ENCODE results near the gene CSHL1. TPM values are rescaled to one million over a fixed set of nuclear protein-coding genes. Genes with fewer than 3 reads are reported as not detected.
A peak's percentile ranks its signal among the peaks of the same experiment; 100 is the strongest.

Gene CSHL1
- total RNA-seq, 4 donors from 2014 or later = not detected

- no peak for DNase-seq
- no peaks in the 10 kb centered on the region for H3K36me3 ChIP-seq
- H3K27ac ChIP-seq = no peak overlapping the region
- no peak overlapping the region for H3K4me3 ChIP-seq
- peaks cover 0 to 11% (median 2%) of the 10 kb centered on the region in 4 donors for H3K4me1 ChIP-seq
- H3K27me3 ChIP-seq = no peaks in the 10 kb centered on the region
- H3K9me3 ChIP-seq = no peaks in the 10 kb centered on the region
- TF ChIP-seq, protein P1, sequence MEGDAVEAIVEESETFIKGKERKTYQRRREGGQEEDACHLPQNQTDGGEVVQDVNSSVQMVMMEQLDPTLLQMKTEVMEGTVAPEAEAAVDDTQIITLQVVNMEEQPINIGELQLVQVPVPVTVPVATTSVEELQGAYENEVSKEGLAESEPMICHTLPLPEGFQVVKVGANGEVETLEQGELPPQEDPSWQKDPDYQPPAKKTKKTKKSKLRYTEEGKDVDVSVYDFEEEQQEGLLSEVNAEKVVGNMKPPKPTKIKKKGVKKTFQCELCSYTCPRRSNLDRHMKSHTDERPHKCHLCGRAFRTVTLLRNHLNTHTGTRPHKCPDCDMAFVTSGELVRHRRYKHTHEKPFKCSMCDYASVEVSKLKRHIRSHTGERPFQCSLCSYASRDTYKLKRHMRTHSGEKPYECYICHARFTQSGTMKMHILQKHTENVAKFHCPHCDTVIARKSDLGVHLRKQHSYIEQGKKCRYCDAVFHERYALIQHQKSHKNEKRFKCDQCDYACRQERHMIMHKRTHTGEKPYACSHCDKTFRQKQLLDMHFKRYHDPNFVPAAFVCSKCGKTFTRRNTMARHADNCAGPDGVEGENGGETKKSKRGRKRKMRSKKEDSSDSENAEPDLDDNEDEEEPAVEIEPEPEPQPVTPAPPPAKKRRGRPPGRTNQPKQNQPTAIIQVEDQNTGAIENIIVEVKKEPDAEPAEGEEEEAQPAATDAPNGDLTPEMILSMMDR (IDR thresholded peaks at IDR 0.05) = no peak
- no peak for TF ChIP-seq POLR2A (IDR thresholded peaks at IDR 0.05)
Measured at GRCh38 chr17:63955232-63955631, 44.2 kb upstream of the CSHL1 start.

GRCh38 chr17:63954402-63955063 is 43.5 kb upstream of the CSHL1 start:
- peak overlapping the region in 1 of 4 donors; percentile 68 for H3K27ac ChIP-seq
- no peaks in the 10 kb centered on the region for H3K27me3 ChIP-seq
- TF ChIP-seq, protein P1 (IDR thresholded peaks at IDR 0.05) = no peak
- TF ChIP-seq POLR2A (IDR thresholded peaks at IDR 0.05) = no peak
- no peaks in the 10 kb centered on the region for H3K9me3 ChIP-seq
- H3K36me3 ChIP-seq = no peaks in the 10 kb centered on the region
- DNase-seq = peak in 2 of 3 donors; percentile 78 to 79
- H3K4me1 ChIP-seq = peaks cover 0 to 11% (median 2%) of the 10 kb centered on the region in 4 donors
- no peak overlapping the region for H3K4me3 ChIP-seq

- Histone ChIP-seq H3K4me3 (no peak overlapping the region), H3K27ac (no peak overlapping the region), H3K27me3 (no peaks in the 10 kb centered on the region), H3K9me3 (no peaks in the 10 kb centered on the region), H3K36me3 (no peaks in the 10 kb centered on the region), H3K4me1 (peaks cover 0 to 13% (median 6%) of the 10 kb centered on the region in 4 donors)
- TF ChIP-seq POLR2A (IDR thresholded peaks at IDR 0.05) = no peak
- TF ChIP-seq, protein P1 (IDR thresholded peaks at IDR 0.05) = peak; percentile 28 to 66 (median 54)
- DNase-seq = peak; percentile 70 to 89 (median 85)
Measured at GRCh38 chr17:63950940-63951907, 40.2 kb upstream of the CSHL1 start.

DNA sequence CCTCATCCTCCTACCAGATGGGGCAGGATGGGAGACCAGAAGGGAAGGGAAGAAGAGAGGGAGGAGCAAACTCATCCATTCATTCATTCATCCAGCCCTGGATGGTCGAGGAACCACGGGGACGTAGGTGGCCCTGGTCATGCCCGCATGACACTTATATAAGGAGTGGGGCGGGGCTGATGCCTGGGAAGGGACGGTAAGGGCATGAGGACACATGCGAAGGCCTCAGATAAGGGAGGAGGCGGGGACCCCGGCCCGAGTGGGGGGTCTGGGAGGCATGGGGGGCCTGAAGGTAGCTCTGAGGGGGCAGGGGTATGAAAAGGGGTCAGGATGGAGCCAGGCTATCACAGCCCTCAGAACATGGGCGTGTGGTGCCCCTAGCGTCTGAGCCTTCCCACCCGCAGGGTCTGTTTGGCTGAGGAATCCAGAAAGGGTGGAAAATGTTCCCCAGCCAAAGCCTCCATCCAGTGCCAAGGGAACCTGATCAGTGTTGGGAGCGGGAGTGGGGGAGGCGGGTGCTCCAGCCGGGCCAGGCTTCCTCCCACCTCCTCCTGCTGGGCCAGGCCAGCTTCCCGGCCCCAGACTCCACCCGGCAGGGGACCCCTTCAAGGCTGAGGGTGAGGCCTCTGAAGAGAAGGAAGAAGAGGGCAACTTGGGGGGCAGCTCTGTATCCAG is 38.7 kb upstream of the CSHL1 start:
- H3K4me1 ChIP-seq = peaks cover 0 to 26% (median 8%) of the 10 kb centered on the region in 4 donors
- no peak overlapping the region for H3K27ac ChIP-seq
- H3K4me3 ChIP-seq = no peak overlapping the region
- no peaks in the 10 kb centered on the region for H3K36me3 ChIP-seq
- no peaks in the 10 kb centered on the region for H3K27me3 ChIP-seq
- DNase-seq = no peak
- no peaks in the 10 kb centered on the region for H3K9me3 ChIP-seq
- TF ChIP-seq, protein P1 (IDR thresholded peaks at IDR 0.05) = no peak
- no peak for TF ChIP-seq POLR2A (IDR thresholded peaks at IDR 0.05)

DNA sequence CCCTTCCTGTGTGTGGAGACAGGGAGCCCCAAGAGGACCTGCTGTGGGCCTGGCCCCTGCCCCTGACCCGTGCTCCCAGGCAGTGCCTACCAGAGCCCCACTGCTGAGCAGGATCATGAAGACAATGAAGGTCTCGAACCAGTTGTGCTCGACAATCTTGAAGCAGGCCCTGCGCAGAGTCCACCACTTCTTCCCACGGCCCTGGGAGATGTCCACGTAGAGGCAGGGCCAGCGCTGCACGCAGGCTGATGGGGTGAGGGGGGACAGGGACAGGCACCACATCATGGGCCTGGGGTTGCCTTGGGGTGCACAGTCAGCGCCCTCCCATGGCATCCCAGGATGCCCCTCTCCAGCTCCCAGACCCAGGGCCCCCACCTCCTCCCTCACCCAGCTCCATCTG is 37.5 kb upstream of the CSHL1 start:
- Histone ChIP-seq H3K27me3 (no peaks in the 10 kb centered on the region), H3K9me3 (no peaks in the 10 kb centered on the region)

More for the DNA sequence above, 37.5 kb upstream of the CSHL1 start:
- Histone ChIP-seq H3K4me1 (peaks cover 0 to 23% (median 4%) of the 10 kb centered on the region in 4 donors), H3K36me3 (no peaks in the 10 kb centered on the region), H3K4me3 (no peak overlapping the region), H3K27ac (no peak overlapping the region)
- TF ChIP-seq, protein P1 (IDR thresholded peaks at IDR 0.05) = no peak
- TF ChIP-seq POLR2A (IDR thresholded peaks at IDR 0.05) = no peak
- DNase-seq = no peak
